HepG2 (cell line): ENCODE measurements around the gene TPPP2. TPM values are rescaled to one million over a fixed set of nuclear protein-coding genes. Genes with fewer than 3 reads are reported as not detected.

Source experiments
- ATAC-seq: fragments of 200-7000 bp; cut with Tn5 transposase; 3 replicates; pipeline ENCODE4 v1.9.1; 2020; ENCODE audit warnings: mild to moderate bottlenecking, moderate library complexity
- BruUV-seq: library from RNA; stranded (reverse); fragments of 400-500 nt; replicated peaks from 2 replicates; lab custom pipeline; 2021; lab: Mats Ljungman, UMichigan
- CTCF ChIA-PET: fragments of 300-600 bp; formaldehyde crosslinking; extraction: SDS; loops from one replicate; lab custom pipeline; 2021; ENCODE audit warnings: low total read pairs, inconsistent platforms, low intra/inter-chr PET ratio; lab: Yijun Ruan, JAX
- POLR2A ChIA-PET: fragments of 350-600 bp; sonication (Branson Sonifier 250); formaldehyde crosslinking; loops from one replicate; lab custom pipeline; 2020; ENCODE audit warnings: antibody characterized with exemption, inconsistent platforms; lab: Yijun Ruan, JAX
- DNase-seq: peaks from one replicate; pipeline ENCODE4 v3.0.0-alpha.2; 2015; ENCODE audit warnings: low spot score
- FAIRE-seq: peaks from 3 replicates; lab custom pipeline; 2011; peaks lifted over from hg19 to GRCh38; lab: Jason Lieb, UNC
- H2AFZ ChIP-seq: one replicate; pipeline ENCODE4 v1.6.1; 2011; ENCODE audit warnings: low read length, inconsistent platforms
- H3K27ac ChIP-seq: fragments of 300-600 bp; 3 replicates; pipeline ENCODE4 v1.8.0; 2011; ENCODE audit warnings: mixed run types, mild to moderate bottlenecking, mixed read lengths, low read length, inconsistent platforms; ENCODE audit not compliant: insufficient read depth; ENCODE audit errors: extremely low read length
- H3K27me3 ChIP-seq, 2 experiments: fragments of 200-600 bp in 1 of 2; 2 replicates in 1 of 2; 3 replicates in 1 of 2; pipeline versions ENCODE4 v1.6.0 to v1.8.0; 2011; ENCODE audit warnings: low read length in 2 of 2, mild to moderate bottlenecking in 2 of 2, moderate library complexity in 2 of 2, inconsistent platforms in 1 of 2; ENCODE audit not compliant: insufficient read depth in 2 of 2, control insufficient read depth in 1 of 2
- H3K36me3 ChIP-seq, 2 experiments: fragments of 200-600 bp in 1 of 2; replicated peaks in 1 of 2; 2 replicates in 1 of 2; 3 replicates in 1 of 2; pipeline versions ENCODE4 v1.5.1 to v1.8.0; 2011; ENCODE audit warnings: low read length in 2 of 2, inconsistent platforms in 1 of 2; ENCODE audit not compliant: insufficient read depth in 2 of 2, control insufficient read depth in 1 of 2
- H3K4me1 ChIP-seq: 2 replicates; pipeline ENCODE4 v1.5.1; 2012; ENCODE audit warnings: low read length, inconsistent platforms; ENCODE audit not compliant: insufficient read depth
- H3K4me2 ChIP-seq: 2 replicates; pipeline ENCODE4 v1.6.0; 2011; ENCODE audit warnings: low read depth, low read length, inconsistent platforms
- H3K4me3 ChIP-seq, 3 experiments: fragments of 200-600 bp in 1 of 3; sonication (generic), shearing (Covaris generic) in 1 of 3; replicated peaks in 1 of 3; 2 replicates each; pipeline ENCODE4 v1.5.1; 2011 to 2016; ENCODE audit warnings: low read length in 3 of 3, inconsistent platforms in 2 of 3, low read depth in 2 of 3, mild to moderate bottlenecking in 2 of 3, control low read depth in 1 of 3, mixed read lengths in 1 of 3; ENCODE audit not compliant: insufficient read depth in 1 of 3
- H3K79me2 ChIP-seq: one replicate; pipeline ENCODE4 v1.6.1; 2011; ENCODE audit warnings: low read length, inconsistent platforms; ENCODE audit not compliant: insufficient read depth
- H3K9ac ChIP-seq: 2 replicates; pipeline ENCODE4 v1.6.0; 2011; ENCODE audit warnings: mild to moderate bottlenecking, low read depth, low read length, inconsistent platforms; ENCODE audit not compliant: insufficient read depth
- H3K9me3 ChIP-seq: 2 replicates; pipeline ENCODE4 v1.5.1; 2012; ENCODE audit warnings: mild to moderate bottlenecking, low read length
- H4K20me1 ChIP-seq: 2 replicates; pipeline ENCODE4 v1.6.0; 2011; ENCODE audit warnings: inconsistent platforms, mild to moderate bottlenecking, low read length, moderate library complexity; ENCODE audit not compliant: insufficient read depth
- ATAD3A ChIP-seq: sonication (generic); formaldehyde crosslinking; IDR thresholded peaks from 2 replicates; pipeline ENCODE4 v1.4.0; 2020; ENCODE audit warnings: missing genetic modification reagents
- DNMT3B ChIP-seq: conservative IDR thresholded peaks from 2 replicates; pipeline ENCODE4 v1.6.1; 2016; ENCODE audit warnings: missing biosample characterization, control low read depth
- FOXC1 ChIP-seq: sonication (generic); formaldehyde crosslinking; IDR thresholded peaks from 2 replicates; pipeline ENCODE4 v1.8.0; 2022; ENCODE audit warnings: mild to moderate bottlenecking, missing genetic modification reagents, borderline replicate concordance
- GATAD1 ChIP-seq: IDR thresholded peaks from 2 replicates; pipeline ENCODE4 v1.6.1; 2016; ENCODE audit warnings: missing genetic modification reagents, missing compliant biosample characterization
- HDAC6 ChIP-seq: fragments of 200-600 bp; sonication (generic); IDR thresholded peaks from 2 replicates; pipeline ENCODE4 v1.7.0; 2017; ENCODE audit warnings: mild to moderate bottlenecking, antibody characterized with exemption, low read length, low read depth
- NCOA1 ChIP-seq: sonication (generic); formaldehyde crosslinking; IDR thresholded peaks from 2 replicates; pipeline ENCODE4 v1.9.0; 2021; ENCODE audit warnings: missing genetic modification reagents
- NFKB2 ChIP-seq: sonication (generic); formaldehyde crosslinking; IDR thresholded peaks from 2 replicates; pipeline ENCODE4 v1.4.0; 2020; ENCODE audit warnings: missing genetic modification reagents, borderline replicate concordance
- RBAK ChIP-seq: sonication (generic); formaldehyde crosslinking; IDR thresholded peaks from 2 replicates; pipeline ENCODE4 v1.5.1; 2020; ENCODE audit warnings: mild to moderate bottlenecking, missing genetic modification reagents
- SRF ChIP-seq: IDR thresholded peaks from 2 replicates; pipeline ENCODE4 v1.6.1; 2011; ENCODE audit warnings: mild to moderate bottlenecking, low read depth, low read length, moderate library complexity
- SRY ChIP-seq: sonication (generic); formaldehyde crosslinking; IDR thresholded peaks from 2 replicates; pipeline ENCODE4 v1.8.0; 2022; ENCODE audit warnings: mild to moderate bottlenecking, missing genetic modification reagents
- TBP ChIP-seq: sonication (generic); formaldehyde crosslinking; IDR thresholded peaks from 2 replicates; pipeline ENCODE4 v1.5.0; 2020; ENCODE audit warnings: missing genetic modification reagents
- ZFX ChIP-seq: sonication (generic); formaldehyde crosslinking; IDR thresholded peaks from 2 replicates; pipeline ENCODE4 v1.4.0; 2020; ENCODE audit warnings: mild to moderate bottlenecking, low read depth, missing genetic modification reagents, moderate library complexity
- ZNF331 ChIP-seq: sonication (generic); formaldehyde crosslinking; IDR thresholded peaks from 2 replicates; pipeline ENCODE4 v1.4.0; 2020; ENCODE audit warnings: missing genetic modification reagents
- ZNF792 ChIP-seq: IDR thresholded peaks from 2 replicates; pipeline ENCODE4 v1.6.1; 2016
- WGBS: methylation state at CpG from one replicate; pipeline ENCODE4 v1.1.6; 2017; ENCODE audit warnings: low lambda C conversion rate; 5-methylcytosine and 5-hydroxymethylcytosine counted together
- in situ Hi-C: cut with HindIII; loops from 2 replicates; pipeline ENCODE4 v1.10.0; 2017; ENCODE audit warnings: low pct_unique_long_range_greater_than_20kb; ENCODE audit not compliant: extremely low pct_ligation_motif_present
- intact Hi-C: fragments of 100-400 bp; cut with micrococcal nuclease; formaldehyde crosslinking; loops from one replicate; pipeline ENCODE4 v1.10.0; 2022; ENCODE audit not compliant: unreplicated experiment
- polyA plus RNA-seq, 8 experiments: library from polyadenylated mRNA; depleted of rRNA in 3 of 8; stranded (reverse) in 7 of 8; unstranded in 1 of 8; fragments of >200 nt; fragmentation: Illumina TruSeq in 4 of 8; extraction: Trizol in 4 of 8; gene quantifications; 2 replicates each; pipeline versions ENCODE4 v1.2.1 to v1.2.3, GENCODE V29; 2011 to 2016; ENCODE audit warnings: low read depth in 4 of 8, missing spikeins in 1 of 8, mixed read lengths in 1 of 8; ENCODE audit not compliant: insufficient read depth in 1 of 8
- total RNA-seq, 5 experiments: library from RNA; depleted of rRNA; stranded (reverse); fragments of >200 nt; fragmentation: Illumina TruSeq; extraction: Trizol; gene quantifications; 2 replicates each; pipeline ENCODE4 v1.2.3, GENCODE V29; 2016; ENCODE audit warnings: low read depth in 1 of 5
- TF ChIP-seq, protein P1 (sequence below): sonication (generic); formaldehyde crosslinking; IDR thresholded peaks from 2 replicates; pipeline ENCODE4 v1.4.0; 2020; ENCODE audit warnings: missing genetic modification reagents
- TF ChIP-seq, protein P2 (sequence below): sonication (generic); formaldehyde crosslinking; IDR thresholded peaks from 2 replicates; pipeline ENCODE4 v1.5.0; 2020; ENCODE audit warnings: missing genetic modification reagents, mild to moderate bottlenecking, borderline replicate concordance
- TF ChIP-seq, protein P3 (sequence below): sonication (generic); formaldehyde crosslinking; IDR thresholded peaks from 2 replicates; pipeline ENCODE4 v1.9.0; 2022; ENCODE audit warnings: missing genetic modification reagents, mild to moderate bottlenecking, borderline replicate concordance

TPPP2 gene
- total and polyA plus RNA-seq, 2 of the 13 experiments (the other 11 are each of a cell fraction or from before 2014, with no cell fraction given): 0.58 to 4.2 TPM

GRCh38 chr14:21036751-21037150, 6.7 kb downstream of the TPPP2 start:
- FAIRE-seq (no peak), DNase-seq (no peak), ATAC-seq (no peak)
- intact Hi-C loops (no loop called here), in situ Hi-C loops (no loop called here)
- Histone ChIP-seq H3K4me3 (no peak overlapping the region), H2AFZ (no peak overlapping the region), H3K9ac (no peak overlapping the region), H3K27me3 (no peaks in the 10 kb centered on the region; a peak in 1 of 5 replicates), H3K36me3 (no peaks in the 10 kb centered on the region), H3K4me2 (no peak overlapping the region), H3K27ac (no peak overlapping the region), H3K79me2 (no peaks in the 10 kb centered on the region), H3K4me1 (peaks cover 49% of the 10 kb centered on the region), H3K9me3 (no peaks in the 10 kb centered on the region), H4K20me1 (no peaks in the 10 kb centered on the region)
- TF ChIP-seq, protein P1, sequence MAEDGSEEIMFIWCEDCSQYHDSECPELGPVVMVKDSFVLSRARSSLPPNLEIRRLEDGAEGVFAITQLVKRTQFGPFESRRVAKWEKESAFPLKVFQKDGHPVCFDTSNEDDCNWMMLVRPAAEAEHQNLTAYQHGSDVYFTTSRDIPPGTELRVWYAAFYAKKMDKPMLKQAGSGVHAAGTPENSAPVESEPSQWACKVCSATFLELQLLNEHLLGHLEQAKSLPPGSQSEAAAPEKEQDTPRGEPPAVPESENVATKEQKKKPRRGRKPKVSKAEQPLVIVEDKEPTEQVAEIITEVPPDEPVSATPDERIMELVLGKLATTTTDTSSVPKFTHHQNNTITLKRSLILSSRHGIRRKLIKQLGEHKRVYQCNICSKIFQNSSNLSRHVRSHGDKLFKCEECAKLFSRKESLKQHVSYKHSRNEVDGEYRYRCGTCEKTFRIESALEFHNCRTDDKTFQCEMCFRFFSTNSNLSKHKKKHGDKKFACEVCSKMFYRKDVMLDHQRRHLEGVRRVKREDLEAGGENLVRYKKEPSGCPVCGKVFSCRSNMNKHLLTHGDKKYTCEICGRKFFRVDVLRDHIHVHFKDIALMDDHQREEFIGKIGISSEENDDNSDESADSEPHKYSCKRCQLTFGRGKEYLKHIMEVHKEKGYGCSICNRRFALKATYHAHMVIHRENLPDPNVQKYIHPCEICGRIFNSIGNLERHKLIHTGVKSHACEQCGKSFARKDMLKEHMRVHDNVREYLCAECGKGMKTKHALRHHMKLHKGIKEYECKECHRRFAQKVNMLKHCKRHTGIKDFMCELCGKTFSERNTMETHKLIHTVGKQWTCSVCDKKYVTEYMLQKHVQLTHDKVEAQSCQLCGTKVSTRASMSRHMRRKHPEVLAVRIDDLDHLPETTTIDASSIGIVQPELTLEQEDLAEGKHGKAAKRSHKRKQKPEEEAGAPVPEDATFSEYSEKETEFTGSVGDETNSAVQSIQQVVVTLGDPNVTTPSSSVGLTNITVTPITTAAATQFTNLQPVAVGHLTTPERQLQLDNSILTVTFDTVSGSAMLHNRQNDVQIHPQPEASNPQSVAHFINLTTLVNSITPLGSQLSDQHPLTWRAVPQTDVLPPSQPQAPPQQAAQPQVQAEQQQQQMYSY (CRISPR knock-in tag): no peak
- TF ChIP-seq, protein P2, sequence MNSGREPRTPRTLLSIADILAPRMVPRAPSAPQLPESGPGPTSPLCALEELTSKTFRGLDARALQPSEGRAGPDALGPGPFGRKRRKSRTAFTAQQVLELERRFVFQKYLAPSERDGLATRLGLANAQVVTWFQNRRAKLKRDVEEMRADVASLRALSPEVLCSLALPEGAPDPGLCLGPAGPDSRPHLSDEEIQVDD (CRISPR knock-in tag): no peak
- TF ChIP-seq TBP (CRISPR knock-in tag) (no peak), GATAD1 (CRISPR knock-in tag) (no peak), ATAD3A (no peak), ZNF792 (CRISPR knock-in tag) (no peak), FOXC1 (no peak), DNMT3B (CRISPR knock-in tag) (no peak), RBAK (CRISPR knock-in tag) (no peak), SRF (no peak), HDAC6 (no peak), ZNF331 (CRISPR knock-in tag) (no peak), NFKB2 (no peak), SRY (no peak), NCOA1 (no peak), ZFX (CRISPR knock-in tag) (no peak)
- TF ChIP-seq, protein P3, sequence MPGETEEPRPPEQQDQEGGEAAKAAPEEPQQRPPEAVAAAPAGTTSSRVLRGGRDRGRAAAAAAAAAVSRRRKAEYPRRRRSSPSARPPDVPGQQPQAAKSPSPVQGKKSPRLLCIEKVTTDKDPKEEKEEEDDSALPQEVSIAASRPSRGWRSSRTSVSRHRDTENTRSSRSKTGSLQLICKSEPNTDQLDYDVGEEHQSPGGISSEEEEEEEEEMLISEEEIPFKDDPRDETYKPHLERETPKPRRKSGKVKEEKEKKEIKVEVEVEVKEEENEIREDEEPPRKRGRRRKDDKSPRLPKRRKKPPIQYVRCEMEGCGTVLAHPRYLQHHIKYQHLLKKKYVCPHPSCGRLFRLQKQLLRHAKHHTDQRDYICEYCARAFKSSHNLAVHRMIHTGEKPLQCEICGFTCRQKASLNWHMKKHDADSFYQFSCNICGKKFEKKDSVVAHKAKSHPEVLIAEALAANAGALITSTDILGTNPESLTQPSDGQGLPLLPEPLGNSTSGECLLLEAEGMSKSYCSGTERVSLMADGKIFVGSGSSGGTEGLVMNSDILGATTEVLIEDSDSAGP (CRISPR knock-in tag): no peak
- CTCF ChIA-PET: interaction anchor here (4.8 kb wide), 1 partner anchor 22 kb away, joined by 109 read pairs; no protein-coding TSS in a partner anchor
- WGBS: 83% methylated on average over 6 of the region's 7 CpGs
- POLR2A ChIA-PET: interaction anchor here (1.4 kb wide), 1 partner anchor 8 kb away, joined by 3 read pairs; no protein-coding TSS in a partner anchor
- BruUV-seq: no TSS peak
